Inferior parietal cortex (tissue), 1 donor: Measurements from ENCODE around the gene ACBD5.
"Not testable (repeated sequence)": the region's sequence is repeated elsewhere in the genome, so short reads cannot be mapped to it uniquely, and the experiment has no call there.

Experiments
- DNase-seq: peaks from one replicate; pipeline ENCODE4 v3.0.0-alpha.2; 2016; ENCODE audit errors: extremely low spot score

The ACBD5 gene

GRCh38 chr10:27240212-27241009, at the start of gene ACBD5:
ACBD5 (minus strand) TSS chr10:27240797; CDS start chr10:27240688, 109 bp downstream.
- DNase-seq = peak; percentile 59

GRCh38 chr10:27285093-27285492, 44.5 kb upstream of the ACBD5 start:
- no peak for DNase-seq

- no peak for DNase-seq
Measured at GRCh38 chr10:27276581-27276980, 36.0 kb upstream of the ACBD5 start.

GRCh38 chr10:27266025-27266424, 25.4 kb upstream of the ACBD5 start:
- not testable (repeated sequence) for DNase-seq

GRCh38 chr10:27262788-27263187, 22.2 kb upstream of the ACBD5 start:
- not testable (repeated sequence) for DNase-seq

- DNase-seq = no peak
Measured at GRCh38 chr10:27258838-27259812, 18.5 kb upstream of the ACBD5 start.

GRCh38 chr10:27258492-27258837, 17.9 kb upstream of the ACBD5 start:
- DNase-seq = no peak

- no peak for DNase-seq
Measured at GRCh38 chr10:27256299-27257189, 15.9 kb upstream of the ACBD5 start.

- DNase-seq = no peak
Measured at GRCh38 chr10:27253576-27253975, 13.0 kb upstream of the ACBD5 start.

- no peak for DNase-seq
Measured at GRCh38 chr10:27252267-27253000, 11.8 kb upstream of the ACBD5 start.

- DNase-seq = no peak
Measured at GRCh38 chr10:27251554-27251953, 11.0 kb upstream of the ACBD5 start.

- DNase-seq = no peak
Measured at GRCh38 chr10:27248215-27248614, 7.6 kb upstream of the ACBD5 start.

- no peak for DNase-seq
Measured at GRCh38 chr10:27247441-27247840, 6.8 kb upstream of the ACBD5 start.

GRCh38 chr10:27247006-27247405, 6.4 kb upstream of the ACBD5 start:
- no peak for DNase-seq

GRCh38 chr10:27245836-27246235, 5.2 kb upstream of the ACBD5 start:
- no peak for DNase-seq

- DNase-seq = no peak
Measured at GRCh38 chr10:27244976-27245375, 4.4 kb upstream of the ACBD5 start.

GRCh38 chr10:27242951-27243551, 2.5 kb upstream of the ACBD5 start:
- DNase-seq = peak; percentile 80

- DNase-seq = no peak
Measured at GRCh38 chr10:27242473-27242950, 1.9 kb upstream of the ACBD5 start.

- peak; percentile 96 for DNase-seq
Measured at GRCh38 chr10:27241652-27242472, 1.3 kb upstream of the ACBD5 start.
